K562 (cell line): Measurements from ENCODE around the gene TNRC6B. TPM values are rescaled to one million over a fixed set of nuclear protein-coding genes. Genes with fewer than 3 reads are reported as not detected.

ENCODE experiments used
- DPF2 ChIP-seq: fragments of 450-650 bp; IDR thresholded peaks from 2 replicates; pipeline ENCODE4 v1.6.1; 2016
- PHF20 ChIP-seq: fragments of 450-650 bp; IDR thresholded peaks from 2 replicates; pipeline ENCODE4 v1.6.1; 2018; ENCODE audit not compliant: partially characterized antibody
- YBX1 ChIP-seq: fragments of 450-650 bp; IDR thresholded peaks from 2 replicates; pipeline ENCODE4 v1.7.1; 2016; ENCODE audit warnings: mild to moderate bottlenecking
- polyA plus RNA-seq, 8 experiments: library from polyadenylated mRNA; depleted of rRNA in 4 of 8; stranded (reverse) in 5 of 8; unstranded in 3 of 8; fragments of >200 nt; fragmentation: Nextera tagmentation in 2 of 8; fragmentation: Illumina TruSeq in 1 of 8; extraction: Ambion mirVana in 2 of 8; extraction: Trizol in 1 of 8; gene quantifications; 2 replicates each; pipeline versions ENCODE4 v1.2.1 to v1.2.3, GENCODE V29; 2011 to 2014; ENCODE audit warnings: inconsistent platforms in 1 of 8, missing spikeins in 1 of 8
- total RNA-seq, 7 experiments: library from RNA; depleted of rRNA in 6 of 7; stranded (reverse); fragments of >200 nt in 6 of 7; fragmentation: Illumina TruSeq in 2 of 7; extraction: Trizol in 2 of 7; gene quantifications; 2 replicates each; pipeline versions ENCODE4 v1.2.1 to v1.2.3, GENCODE V29; 2011 to 2021; ENCODE audit warnings: low replicate concordance in 1 of 7
- TF ChIP-seq, protein P1 (sequence below), 2 experiments: fragments of 450-650 bp; IDR thresholded peaks; 2 replicates each; pipeline ENCODE4 v1.6.1; 2016; ENCODE audit warnings: mild to moderate bottlenecking in 2 of 2, borderline replicate concordance in 1 of 2, low read depth in 1 of 2, moderate library complexity in 1 of 2

Gene TNRC6B
- total and polyA plus RNA-seq, 9 of the 15 experiments (the other 6 are each of a cell fraction or from before 2014, with no cell fraction given): 0.96 to 18.8 (median 10.8) TPM

DNA sequence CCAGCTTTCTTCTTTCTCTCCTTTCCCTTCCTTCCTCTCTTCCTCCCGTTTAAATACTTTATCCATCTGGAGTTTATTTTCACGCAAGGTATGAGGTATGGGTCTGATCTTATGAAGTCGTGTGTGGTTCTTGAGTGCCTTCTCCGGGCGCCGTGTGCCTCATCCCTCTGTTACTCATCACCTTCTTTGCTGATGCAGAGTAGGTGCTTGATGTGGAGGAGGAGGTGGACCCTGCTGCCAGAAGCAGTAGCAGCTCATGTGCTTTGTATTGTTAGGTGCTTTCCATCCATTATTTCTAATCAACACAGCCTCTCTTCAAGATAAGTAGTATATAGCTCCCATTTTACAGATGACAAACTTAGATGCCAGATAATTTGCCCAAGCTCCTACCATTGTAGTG, 47.0 kb downstream of the TNRC6B start (continued):
- TF ChIP-seq, protein P1, sequence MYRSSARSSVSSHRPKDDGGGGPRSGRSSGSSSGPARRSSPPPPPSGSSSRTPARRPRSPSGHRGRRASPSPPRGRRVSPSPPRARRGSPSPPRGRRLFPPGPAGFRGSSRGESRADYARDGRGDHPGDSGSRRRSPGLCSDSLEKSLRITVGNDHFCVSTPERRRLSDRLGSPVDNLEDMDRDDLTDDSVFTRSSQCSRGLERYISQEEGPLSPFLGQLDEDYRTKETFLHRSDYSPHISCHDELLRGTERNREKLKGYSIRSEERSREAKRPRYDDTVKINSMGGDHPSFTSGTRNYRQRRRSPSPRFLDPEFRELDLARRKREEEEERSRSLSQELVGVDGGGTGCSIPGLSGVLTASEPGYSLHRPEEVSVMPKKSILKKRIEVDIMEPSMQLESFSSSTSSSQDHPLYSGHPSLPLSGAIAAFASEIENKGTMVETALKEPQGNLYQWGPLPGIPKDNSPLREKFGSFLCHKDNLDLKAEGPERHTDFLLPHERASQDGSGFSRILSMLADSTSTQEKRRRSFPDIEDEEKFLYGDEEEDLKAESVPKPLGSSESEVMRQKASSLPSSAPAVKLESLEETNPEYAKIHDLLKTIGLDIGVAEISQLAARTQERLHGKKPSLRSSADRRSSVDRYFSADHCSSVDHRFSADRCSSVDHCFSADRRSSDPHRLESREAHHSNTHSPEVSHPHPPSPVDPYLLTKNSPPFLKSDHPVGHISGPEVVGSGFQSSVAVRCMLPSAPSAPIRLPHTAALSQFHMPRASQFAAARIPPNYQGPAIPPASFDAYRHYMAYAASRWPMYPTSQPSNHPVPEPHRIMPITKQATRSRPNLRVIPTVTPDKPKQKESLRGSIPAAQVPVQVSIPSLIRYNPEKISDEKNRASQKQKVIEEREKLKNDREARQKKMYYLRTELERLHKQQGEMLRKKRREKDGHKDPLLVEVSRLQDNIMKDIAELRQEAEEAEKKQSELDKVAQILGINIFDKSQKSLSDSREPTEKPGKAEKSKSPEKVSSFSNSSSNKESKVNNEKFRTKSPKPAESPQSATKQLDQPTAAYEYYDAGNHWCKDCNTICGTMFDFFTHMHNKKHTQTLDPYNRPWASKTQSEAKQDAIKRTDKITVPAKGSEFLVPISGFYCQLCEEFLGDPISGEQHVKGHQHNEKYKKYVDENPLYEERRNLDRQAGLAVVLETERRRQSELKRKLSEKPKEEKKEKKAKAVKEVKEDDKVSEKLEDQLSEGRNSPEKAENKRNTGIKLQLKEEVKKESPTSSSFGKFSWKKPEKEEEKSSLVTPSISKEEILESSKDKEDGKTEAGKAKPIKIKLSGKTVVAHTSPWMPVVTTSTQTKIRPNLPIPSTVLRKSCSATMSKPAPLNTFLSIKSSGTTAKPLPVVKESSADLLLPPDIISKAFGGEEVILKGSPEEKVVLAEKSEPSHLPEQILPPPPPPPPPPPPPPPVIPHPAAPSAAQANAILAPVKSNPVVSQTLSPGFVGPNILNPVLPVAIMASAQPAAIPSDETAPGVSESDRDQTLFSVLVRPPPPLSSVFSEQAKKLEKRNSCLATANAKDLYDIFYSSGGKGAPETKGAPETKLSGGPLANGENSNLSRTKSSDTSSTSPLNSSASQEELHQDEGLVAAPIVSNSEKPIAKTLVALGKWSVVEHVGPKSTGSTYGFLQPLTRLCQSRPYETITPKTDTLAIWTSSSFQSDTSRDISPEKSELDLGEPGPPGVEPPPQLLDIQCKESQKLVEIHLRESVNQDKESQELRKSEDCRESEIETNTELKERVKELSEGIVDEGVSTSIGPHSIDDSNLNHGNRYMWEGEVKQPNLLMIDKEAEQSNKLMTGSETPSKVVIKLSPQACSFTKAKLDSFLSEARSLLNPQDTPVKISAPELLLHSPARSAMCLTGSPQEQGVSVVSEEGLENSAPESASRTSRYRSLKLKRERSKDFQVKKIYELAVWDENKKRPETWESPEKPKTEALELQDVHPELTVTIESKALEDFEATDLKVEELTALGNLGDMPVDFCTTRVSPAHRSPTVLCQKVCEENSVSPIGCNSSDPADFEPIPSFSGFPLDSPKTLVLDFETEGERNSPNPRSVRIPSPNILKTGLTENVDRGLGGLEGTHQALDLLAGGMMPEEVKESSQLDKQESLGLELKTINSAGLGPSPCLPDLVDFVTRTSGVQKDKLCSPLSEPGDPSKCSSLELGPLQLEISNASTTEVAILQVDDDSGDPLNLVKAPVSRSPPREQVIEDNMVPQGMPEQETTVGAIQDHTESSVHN (IDR thresholded peaks at IDR 0.05; ENCODE audit: borderline replicate concordance in 1 of 2, low read depth in 1 of 2): no peak
- no peak for TF ChIP-seq YBX1
- no peak for TF ChIP-seq DPF2
- TF ChIP-seq PHF20: no peak
